ENCODE measurements around the gene UGT1A4. TPM values are rescaled to one million over a fixed set of nuclear protein-coding genes. Genes with fewer than 3 reads are reported as not detected.

The UGT1A4 gene
- polyA plus RNA-seq, 3 donors: not detected

GRCh38 chr2:233802132-233802815 lies 83.7 kb downstream of the UGT1A4 start:
- no peaks in the 10 kb centered on the region for H3K79me2 ChIP-seq (ENCODE audit: insufficient read depth, low read length)
- H3K4me3 ChIP-seq (replicated peaks in 1 of 3; ENCODE audit: low read depth in 2 of 3, low read length in 3 of 3): no peak overlapping the region
- no peak overlapping the region for H3K27ac ChIP-seq (ENCODE audit: low read depth in 1 of 2, low read length in 2 of 2)
- H3K36me3 ChIP-seq (replicated peaks in 1 of 2; ENCODE audit: control insufficient read depth in 1 of 2, insufficient read depth in 2 of 2, low read length in 2 of 2): no peaks in the 10 kb centered on the region
- Mint-ChIP-seq H3K27ac (peak overlapping the region in 1 of 7 donors; percentile 67), H3K36me3 (no peaks in the 10 kb centered on the region), H3K9me3 (peaks cover 0 to 3% (median 0%) of the 10 kb centered on the region in 7 donors), H3K4me1 (no peaks in the 10 kb centered on the region), H3K27me3 (ENCODE audit: low read depth in 3 of 3) (peaks cover 3 to 10% (median 8%) of the 10 kb centered on the region in 3 donors), H3K4me3 (no peak overlapping the region)
- WGBS (ENCODE audit: insufficient coverage): no CpG with 5 or more reads among the region's 3 CpGs
- H3K9me3 ChIP-seq (replicated peaks in 1 of 2; ENCODE audit: control insufficient read depth in 1 of 2, insufficient read depth in 1 of 2, low read length in 2 of 2): no peaks in the 10 kb centered on the region
- no peak overlapping the region for H3K4me2 ChIP-seq (replicated peaks; ENCODE audit: extremely low read depth, low read length, poor library complexity, severe bottlenecking)
- TF ChIP-seq CTCF (IDR thresholded peaks at IDR 0.05): no peak
- no peaks in the 10 kb centered on the region for H3K4me1 ChIP-seq (ENCODE audit: control insufficient read depth in 1 of 2, insufficient read depth in 2 of 2, low read length in 2 of 2)
- no peak overlapping the region for H2AFZ ChIP-seq (ENCODE audit: insufficient read depth, low read depth, low read length, poor library complexity, severe bottlenecking)
- intact Hi-C loops (cut with micrococcal nuclease): no loop called here
- DNase-seq: no peak
- no peak overlapping the region for H3K9ac ChIP-seq (ENCODE audit: insufficient read depth, low read length, poor library complexity, severe bottlenecking)
- H4K20me1 ChIP-seq (ENCODE audit: insufficient read depth, low read length): no peaks in the 10 kb centered on the region
- no peaks in the 10 kb centered on the region for H3K27me3 ChIP-seq (ENCODE audit: control insufficient read depth in 2 of 2, insufficient read depth in 2 of 2, low read length in 2 of 2)

GRCh38 chr2:233803292-233803911 lies 84.9 kb downstream of the UGT1A4 start:
- Histone ChIP-seq H3K9me3 (replicated peaks in 1 of 2; ENCODE audit: control insufficient read depth in 1 of 2, insufficient read depth in 1 of 2, low read length in 2 of 2) (no peaks in the 10 kb centered on the region), H3K36me3 (replicated peaks in 1 of 2; ENCODE audit: control insufficient read depth in 1 of 2, insufficient read depth in 2 of 2, low read length in 2 of 2) (no peaks in the 10 kb centered on the region), H3K4me2 (replicated peaks; ENCODE audit: extremely low read depth, low read length, poor library complexity, severe bottlenecking) (no peak overlapping the region), H3K4me1 (ENCODE audit: control insufficient read depth in 1 of 2, insufficient read depth in 2 of 2, low read length in 2 of 2) (no peaks in the 10 kb centered on the region), H3K27me3 (ENCODE audit: control insufficient read depth in 2 of 2, insufficient read depth in 2 of 2, low read length in 2 of 2) (no peaks in the 10 kb centered on the region), H4K20me1 (ENCODE audit: insufficient read depth, low read length) (no peaks in the 10 kb centered on the region), H3K4me3 (replicated peaks in 1 of 3; ENCODE audit: low read depth in 2 of 3, low read length in 3 of 3) (no peak overlapping the region), H3K9ac (ENCODE audit: insufficient read depth, low read length, poor library complexity, severe bottlenecking) (no peak overlapping the region), H2AFZ (ENCODE audit: insufficient read depth, low read depth, low read length, poor library complexity, severe bottlenecking) (no peak overlapping the region), H3K79me2 (ENCODE audit: insufficient read depth, low read length) (no peaks in the 10 kb centered on the region), H3K27ac (ENCODE audit: low read depth in 1 of 2, low read length in 2 of 2) (no peak overlapping the region)
- Mint-ChIP-seq H3K4me3 (no peak overlapping the region), H3K4me1 (no peaks in the 10 kb centered on the region), H3K27ac (no peak overlapping the region), H3K27me3 (ENCODE audit: low read depth in 3 of 3) (peaks cover 3 to 10% (median 8%) of the 10 kb centered on the region in 3 donors), H3K9me3 (peaks cover 0 to 2% (median 1%) of the 10 kb centered on the region in 7 donors), H3K36me3 (no peaks in the 10 kb centered on the region)
- WGBS (ENCODE audit: insufficient coverage): no CpG with 5 or more reads among the region's 2 CpGs
- no peak for TF ChIP-seq CTCF (IDR thresholded peaks at IDR 0.05)
- no peak for DNase-seq
- intact Hi-C loops (cut with micrococcal nuclease): no loop called here

Data from CD14-positive monocyte (primary cell).